ENCODE measurements around the gene EFNA3. TPM values are rescaled to one million over a fixed set of nuclear protein-coding genes. Genes with fewer than 3 reads are reported as not detected.

EFNA3 gene
- total and polyA plus RNA-seq, 8 donors = 1.1 to 4.8 (median 3.6) TPM

GRCh38 chr1:155043301-155043702 lies 35.3 kb upstream of the EFNA3 start:
- Histone ChIP-seq H3K27me3 (no peaks in the 10 kb centered on the region), H3K36me3 (no peaks in the 10 kb centered on the region), H3K9me3 (no peaks in the 10 kb centered on the region), H3K4me3 (no peak overlapping the region), H3K27ac (no peak overlapping the region), H3K4me1 (peaks cover 0 to 24% of the 10 kb centered on the region in 2 donors)
- peak in 1 of 4 donors; percentile 75 for DNase-seq
- intact Hi-C loops (cut with DNase I) = no loop called here
- no peak for TF ChIP-seq CTCF (IDR thresholded peaks at IDR 0.05)
- no peak for ATAC-seq

- no peaks in the 10 kb centered on the region for H3K27me3 ChIP-seq
- no peaks in the 10 kb centered on the region for H3K9me3 ChIP-seq
- DNase-seq (no peak), ATAC-seq (no peak)
- intact Hi-C loops (cut with DNase I) = no loop called here
- H3K36me3 ChIP-seq = no peaks in the 10 kb centered on the region
- no peak for TF ChIP-seq CTCF (IDR thresholded peaks at IDR 0.05)
- no peak overlapping the region for H3K4me3 ChIP-seq
- H3K27ac ChIP-seq = no peak overlapping the region
- peaks cover 0 to 19% of the 10 kb centered on the region in 2 donors for H3K4me1 ChIP-seq
Measured at GRCh38 chr1:155043793-155044192, 34.8 kb upstream of the EFNA3 start.

- H3K9me3 ChIP-seq = no peaks in the 10 kb centered on the region
- H3K4me1 ChIP-seq = peaks cover under 1 to 14% of the 10 kb centered on the region in 2 donors
- no peaks in the 10 kb centered on the region for H3K27me3 ChIP-seq
- H3K27ac ChIP-seq = peak overlapping the region; percentile 14 to 16
- no peak for ATAC-seq
- no peak for DNase-seq
- no peak overlapping the region for H3K4me3 ChIP-seq
- intact Hi-C loops (cut with DNase I) = no loop called here
- H3K36me3 ChIP-seq = no peaks in the 10 kb centered on the region
- no peak for TF ChIP-seq CTCF (IDR thresholded peaks at IDR 0.05)
Measured at GRCh38 chr1:155044365-155044764, 34.3 kb upstream of the EFNA3 start.

GRCh38 chr1:155044812-155045657 lies 33.6 kb upstream of the EFNA3 start:
- Histone ChIP-seq H3K4me1 (peaks cover 7 to 19% of the 10 kb centered on the region in 2 donors), H3K9me3 (no peaks in the 10 kb centered on the region), H3K27me3 (no peaks in the 10 kb centered on the region), H3K36me3 (no peaks in the 10 kb centered on the region), H3K4me3 (no peak overlapping the region), H3K27ac (peak overlapping the region; percentile 14 to 16)
- DNase-seq (peak; percentile 33 to 89 (median 83)), ATAC-seq (peak; percentile 98)
- intact Hi-C loops (cut with DNase I) = no loop called here
- peak; percentile 58 to 79 for TF ChIP-seq CTCF (IDR thresholded peaks at IDR 0.05)

GRCh38 chr1:155048449-155049334 lies 29.9 kb upstream of the EFNA3 start:
- no peak overlapping the region for H3K4me3 ChIP-seq
- intact Hi-C loops (cut with DNase I) = no loop called here
- no peak for TF ChIP-seq CTCF (IDR thresholded peaks at IDR 0.05)

More at GRCh38 chr1:155048449-155049334, 29.9 kb upstream of the EFNA3 start:
- Histone ChIP-seq H3K36me3 (peaks cover 0 to 2% of the 10 kb centered on the region in 2 donors), H3K9me3 (no peaks in the 10 kb centered on the region), H3K27me3 (no peaks in the 10 kb centered on the region), H3K4me1 (peaks cover 15 to 50% of the 10 kb centered on the region in 2 donors), H3K27ac (no peak overlapping the region)
- DNase-seq (no peak), ATAC-seq (no peak)
